ENCODE data around the gene CCIN.

CCIN gene

GRCh38 chr9:36190388-36191289, 21.5 kb downstream of the CCIN start, which contains the start of gene CLTA:
CLTA (plus strand) TSS chr9:36190921; CDS start chr9:36191057, 136 bp downstream.
- H3K4me3 ChIP-seq (replicated peaks; ENCODE audit: insufficient read depth, low read length) = peak within 1 kb of the TSS; percentile 69
- peak; percentile 99 for DNase-seq (ENCODE audit: low read depth in 1 of 2, low spot score in 1 of 2)
- no peaks in the 10 kb centered on the region for H3K27me3 ChIP-seq (ENCODE audit: insufficient read depth, poor library complexity, severe bottlenecking)
- peak within 1 kb of the TSS; percentile 88 for H3K27ac ChIP-seq (replicated peaks)
- TF ChIP-seq SPI1 (IDR thresholded peaks at IDR 0.05; ENCODE audit: borderline replicate concordance, low read depth) (peak; percentile 79; the same call in 1 of the 2 replicates), GABPA (IDR thresholded peaks at IDR 0.05; ENCODE audit: low read depth) (peak; percentile 83), POLR2AphosphoS5 (IDR thresholded peaks at IDR 0.05; ENCODE audit: low read depth) (peak; percentile 95), REST (IDR thresholded peaks at IDR 0.05; ENCODE audit: insufficient replicate concordance, low read depth) (peak; percentile 13), CTCF (IDR thresholded peaks at IDR 0.05; ENCODE audit: insufficient read depth, low read length) (no peak)

- peak in 1 of 2 experiments; percentile 37 for DNase-seq (ENCODE audit: low read depth in 1 of 2, low spot score in 1 of 2)
- Histone ChIP-seq H3K27me3 (ENCODE audit: insufficient read depth, poor library complexity, severe bottlenecking) (no peaks in the 10 kb centered on the region), H3K27ac (replicated peaks) (peak overlapping the region; percentile 88), H3K4me3 (replicated peaks; ENCODE audit: insufficient read depth, low read length) (peak overlapping the region; percentile 69)
- TF ChIP-seq GABPA (IDR thresholded peaks at IDR 0.05; ENCODE audit: low read depth) (no peak), POLR2AphosphoS5 (IDR thresholded peaks at IDR 0.05; ENCODE audit: low read depth) (no peak), SPI1 (IDR thresholded peaks at IDR 0.05; ENCODE audit: borderline replicate concordance, low read depth) (no peak), REST (IDR thresholded peaks at IDR 0.05; ENCODE audit: insufficient replicate concordance, low read depth) (no peak), CTCF (IDR thresholded peaks at IDR 0.05; ENCODE audit: insufficient read depth, low read length) (no peak)
Measured at GRCh38 chr9:36191290-36191645, 22.1 kb downstream of the CCIN start.

GRCh38 chr9:36191686-36192085, 22.5 kb downstream of the CCIN start:
- Histone ChIP-seq H3K27me3 (ENCODE audit: insufficient read depth, poor library complexity, severe bottlenecking) (no peaks in the 10 kb centered on the region), H3K4me3 (replicated peaks; ENCODE audit: insufficient read depth, low read length) (peak overlapping the region; percentile 69), H3K27ac (replicated peaks) (peak overlapping the region; percentile 88)
- TF ChIP-seq POLR2AphosphoS5 (IDR thresholded peaks at IDR 0.05; ENCODE audit: low read depth) (no peak), REST (IDR thresholded peaks at IDR 0.05; ENCODE audit: insufficient replicate concordance, low read depth) (no peak), GABPA (IDR thresholded peaks at IDR 0.05; ENCODE audit: low read depth) (no peak), CTCF (IDR thresholded peaks at IDR 0.05; ENCODE audit: insufficient read depth, low read length) (no peak), SPI1 (IDR thresholded peaks at IDR 0.05; ENCODE audit: borderline replicate concordance, low read depth) (no peak)
- DNase-seq (ENCODE audit: low read depth in 1 of 2, low spot score in 1 of 2) = no peak

Measured in HL-60 (cell line).